IMR-90 (cell line): ENCODE results near the gene LRG1. TPM values are rescaled to one million over a fixed set of nuclear protein-coding genes. Genes with fewer than 3 reads are reported as not detected.

Experiments
- ATAC-seq: fragments of 200-7000 bp; cut with Tn5 transposase; 2 replicates; pipeline ENCODE4 v1.9.1; 2020; ENCODE audit warnings: low read depth, mild to moderate bottlenecking, moderate library complexity
- BruUV-seq: library from RNA; stranded (reverse); fragments of 400-500 nt; replicated peaks from 2 replicates; lab custom pipeline; 2021; lab: Mats Ljungman, UMichigan
- CTCF ChIA-PET: fragments of 300-600 bp; formaldehyde crosslinking; extraction: SDS; loops from one replicate; lab custom pipeline; 2021; ENCODE audit warnings: antibody characterized with exemption; lab: Yijun Ruan, JAX
- POLR2A ChIA-PET: fragments of 300-600 bp; sonication (Branson Sonifier 250); formaldehyde crosslinking; loops from one replicate; lab custom pipeline; 2022; ENCODE audit warnings: antibody characterized with exemption; ENCODE audit not compliant: unreplicated experiment; lab: Charles Lee
- DNase-seq: peaks from one replicate; pipeline ENCODE4 v3.0.0; 2013
- H2AFZ ChIP-seq: replicated peaks from 2 replicates; pipeline ENCODE3; 2013; ENCODE audit warnings: low read length, mild to moderate bottlenecking; ENCODE audit not compliant: poor library complexity
- H2AK5ac ChIP-seq: 2 replicates; pipeline ENCODE4 v1.6.1; 2013; ENCODE audit warnings: low read depth, low read length, inconsistent platforms
- H2AK9ac ChIP-seq: replicated peaks from 2 replicates; pipeline ENCODE3; 2013; ENCODE audit warnings: mild to moderate bottlenecking, low read depth, low read length, moderate library complexity; ENCODE audit not compliant: poor library complexity
- H2BK120ac ChIP-seq: 2 replicates; pipeline ENCODE4 v1.6.1; 2013; ENCODE audit warnings: low read depth, low read length, inconsistent platforms
- H2BK15ac ChIP-seq: 3 replicates; pipeline ENCODE4 v1.6.1; 2013; ENCODE audit warnings: low read depth, low read length, inconsistent platforms
- H2BK20ac ChIP-seq: 2 replicates; pipeline ENCODE4 v1.6.1; 2013; ENCODE audit warnings: low read depth, mild to moderate bottlenecking, inconsistent platforms, low read length, moderate library complexity
- H2BK5ac ChIP-seq: 2 replicates; pipeline ENCODE4 v1.6.1; 2013; ENCODE audit warnings: mild to moderate bottlenecking, low read depth, low read length, inconsistent platforms; ENCODE audit not compliant: poor library complexity, severe bottlenecking
- H3K14ac ChIP-seq: replicated peaks from 2 replicates; pipeline ENCODE4 v1.6.1; 2013; ENCODE audit warnings: low read depth, low read length, inconsistent platforms
- H3K18ac ChIP-seq: 2 replicates; pipeline ENCODE4 v1.6.1; 2013; ENCODE audit warnings: low read depth, low read length, control low read depth
- H3K23ac ChIP-seq: 2 replicates; pipeline ENCODE4 v1.6.1; 2013; ENCODE audit warnings: low read depth, low read length, inconsistent platforms
- H3K27ac ChIP-seq: 2 replicates; pipeline ENCODE4 v1.5.1; 2013; ENCODE audit warnings: mild to moderate bottlenecking, control low read depth, low read length; ENCODE audit not compliant: insufficient read depth
- H3K27me3 ChIP-seq: 2 replicates; pipeline ENCODE4 v1.6.1; 2013; ENCODE audit warnings: low read length; ENCODE audit not compliant: control insufficient read depth, insufficient read depth
- H3K36me3 ChIP-seq: 2 replicates; pipeline ENCODE4 v1.6.1; 2013; ENCODE audit warnings: low read length, mixed read lengths; ENCODE audit not compliant: control insufficient read depth, insufficient read depth
- H3K4ac ChIP-seq: 2 replicates; pipeline ENCODE4 v1.6.1; 2013; ENCODE audit warnings: low read depth, low read length, inconsistent platforms
- H3K4me1 ChIP-seq: 2 replicates; pipeline ENCODE4 v1.6.1; 2013; ENCODE audit warnings: low read length, mixed read lengths; ENCODE audit not compliant: control insufficient read depth, insufficient read depth
- H3K4me2 ChIP-seq: 2 replicates; pipeline ENCODE4 v1.6.1; 2013; ENCODE audit warnings: low read depth, mild to moderate bottlenecking, control low read depth, low read length, moderate library complexity
- H3K4me3 ChIP-seq: 2 replicates; pipeline ENCODE4 v1.5.1; 2013; ENCODE audit warnings: low read depth, mild to moderate bottlenecking, control low read depth, low read length, moderate library complexity; ENCODE audit not compliant: insufficient read depth
- H3K56ac ChIP-seq: 2 replicates; pipeline ENCODE4 v1.6.1; 2013; ENCODE audit warnings: low read length, inconsistent platforms; ENCODE audit not compliant: insufficient read depth; ENCODE audit errors: extremely low read depth
- H3K79me1 ChIP-seq, 2 experiments: 2 replicates each; pipeline ENCODE4 v1.6.1; 2013; ENCODE audit warnings: low read length in 2 of 2, inconsistent platforms in 1 of 2, low read depth in 1 of 2
- H3K9ac ChIP-seq: 2 replicates; pipeline ENCODE4 v1.6.1; 2013; ENCODE audit warnings: low read depth, low read length, control low read depth
- H3K9me1 ChIP-seq: 2 replicates; pipeline ENCODE4 v1.6.1; 2013; ENCODE audit warnings: low read length, inconsistent platforms; ENCODE audit not compliant: insufficient read depth
- H3K9me3 ChIP-seq: 2 replicates; pipeline ENCODE4 v1.6.1; 2013; ENCODE audit warnings: low read length; ENCODE audit not compliant: control insufficient read depth, insufficient read depth
- H4K20me1 ChIP-seq: 2 replicates; pipeline ENCODE4 v1.6.1; 2013; ENCODE audit warnings: low read length, inconsistent platforms; ENCODE audit not compliant: insufficient read depth
- H4K5ac ChIP-seq: 2 replicates; pipeline ENCODE4 v1.6.1; 2013; ENCODE audit warnings: mild to moderate bottlenecking, low read depth, low read length, control low read depth
- H4K8ac ChIP-seq, 2 experiments: 2 replicates each; pipeline ENCODE4 v1.6.1; 2013; ENCODE audit warnings: low read depth in 2 of 2, low read length in 2 of 2, control low read depth in 1 of 2, inconsistent platforms in 1 of 2
- H4K91ac ChIP-seq: 2 replicates; pipeline ENCODE4 v1.6.1; 2013; ENCODE audit warnings: low read depth, low read length, inconsistent platforms; ENCODE audit not compliant: insufficient read depth
- FOS ChIP-seq: fragments of 150-350 bp; IDR thresholded peaks from 2 replicates; pipeline ENCODE4 v1.6.1; 2016; ENCODE audit warnings: low read depth, low read length
- MAZ ChIP-seq: IDR thresholded peaks from 2 replicates; pipeline ENCODE4 v1.6.1; 2012; ENCODE audit warnings: low read depth, mild to moderate bottlenecking, low read length, improper control_type of control experiment, moderate library complexity, borderline replicate concordance
- RFX5 ChIP-seq: IDR thresholded peaks from 2 replicates; pipeline ENCODE4 v1.8.0; 2012; ENCODE audit warnings: low read depth, mild to moderate bottlenecking, low read length, moderate library complexity
- SMC3 ChIP-seq: fragments of 150-350 bp; IDR thresholded peaks from 2 replicates; pipeline ENCODE4 v1.6.1; 2016; ENCODE audit warnings: low read depth, mild to moderate bottlenecking, antibody characterized with exemption, low read length, moderate library complexity
- WGBS, 2 experiments: methylation state at CpG; one replicate each; pipeline versions ENCODE4 v1.1.5 to v1.1.7; 2013; ENCODE audit warnings: missing lambda C conversion rate in 2 of 2; ENCODE audit not compliant: insufficient read length in 1 of 2; ENCODE audit errors: extremely low coverage in 2 of 2; 5-methylcytosine and 5-hydroxymethylcytosine counted together
- dilution Hi-C: fragments of 300-500 bp; cut with HindIII; formaldehyde crosslinking; loops from one replicate; pipeline ENCODE4 v1.14.3; 2018; ENCODE audit warnings: low sequenced_read_pairs; ENCODE audit not compliant: unreplicated experiment
- in situ Hi-C: fragments of 300-500 bp; cut with MboI; formaldehyde crosslinking; loops from 3 replicates; pipeline ENCODE4 v1.14.3; 2019; ENCODE audit warnings: low sequenced_read_pairs, inconsistent platforms, mixed read lengths
- intact Hi-C: fragments of 100-400 bp; cut with micrococcal nuclease; formaldehyde crosslinking; loops from 2 replicates; pipeline ENCODE4 v1.10.0; 2022
- polyA plus RNA-seq, 3 experiments: library from polyadenylated mRNA; depleted of rRNA; stranded (reverse); fragments of >200 nt; gene quantifications; 2 replicates each; pipeline ENCODE4 v1.2.3, GENCODE V29; 2012; ENCODE audit warnings: low replicate concordance in 1 of 3
- total RNA-seq: library from RNA; depleted of rRNA; stranded (reverse); fragments of >200 nt; gene quantifications from 2 replicates; pipeline ENCODE4 v1.2.3, GENCODE V29; 2012
- TF ChIP-seq, protein P1 (sequence below): fragments of 150-350 bp; IDR thresholded peaks from 2 replicates; pipeline ENCODE4 v1.6.1; 2017; ENCODE audit warnings: mild to moderate bottlenecking, antibody characterized with exemption, low read length, low read depth
- TF ChIP-seq, protein P2 (sequence below): fragments of 150-350 bp; IDR thresholded peaks from 2 replicates; pipeline ENCODE4 v1.6.1; 2016; ENCODE audit warnings: low read depth, mild to moderate bottlenecking, low read length, moderate library complexity, borderline replicate concordance
- TF ChIP-seq, protein P3 (sequence below): conservative IDR thresholded peaks from 2 replicates; pipeline ENCODE4 v1.5.1; 2012; ENCODE audit warnings: mild to moderate bottlenecking, low read depth, low read length, improper control_type of control experiment

Gene LRG1
- total and polyA plus RNA-seq, 2 of the 4 experiments (the other 2 are of a cell fraction) = not detected

DNA sequence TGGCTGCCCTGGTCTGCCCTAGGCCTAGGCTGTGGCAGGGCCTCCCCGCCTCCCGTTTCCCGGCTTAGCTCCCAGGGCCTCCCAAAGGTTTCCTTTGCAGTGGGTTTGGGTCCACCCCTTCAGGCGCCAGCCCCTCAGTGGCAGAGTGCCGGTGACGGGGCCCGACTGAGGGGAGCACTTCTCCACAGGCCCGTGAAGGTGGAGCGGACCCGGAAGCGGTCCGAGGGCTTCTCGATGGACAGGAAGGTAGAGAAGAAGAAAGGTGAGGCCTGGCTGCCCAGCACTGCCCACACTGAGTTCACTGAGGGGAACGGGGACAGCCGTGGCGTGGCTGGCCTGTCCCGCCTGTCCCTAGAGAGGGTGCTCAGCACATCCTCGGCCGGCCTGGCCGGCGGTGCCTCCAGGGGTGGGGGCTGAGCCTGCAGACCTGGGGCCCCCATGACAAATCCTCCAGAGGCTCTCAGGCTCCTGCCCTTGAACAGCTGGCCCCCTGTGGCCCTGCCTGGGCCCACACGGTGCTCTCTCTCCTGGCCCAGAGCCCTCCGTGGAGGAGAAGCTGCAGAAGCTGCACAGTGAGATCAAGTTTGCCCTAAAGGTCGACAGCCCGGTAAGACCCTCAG, 42.0 kb downstream of the LRG1 start:
- dilution Hi-C loops = no loop called here
- intact Hi-C loops = no loop called here
- Histone ChIP-seq H3K27me3 (no peaks in the 10 kb centered on the region), H3K18ac (no peak overlapping the region), H3K79me1 (peaks cover 0 to 3% of the 10 kb centered on the region in 2 experiments; a peak in 2 of 4 replicates), H3K4me2 (no peak overlapping the region), H3K4ac (no peak overlapping the region), H4K91ac (no peak overlapping the region), H2BK20ac (no peak overlapping the region), H2AK9ac (no peak overlapping the region), H2BK120ac (no peak overlapping the region), H3K27ac (no peak overlapping the region), H3K9me1 (peaks cover 2% of the 10 kb centered on the region; the same call in 1 of the 2 replicates), H3K36me3 (peaks cover 78% of the 10 kb centered on the region), H4K8ac (no peak overlapping the region), H3K56ac (no peak overlapping the region), H4K20me1 (peaks cover 4% of the 10 kb centered on the region; the same call in 1 of the 2 replicates), H3K9me3 (no peaks in the 10 kb centered on the region), H2AK5ac (no peak overlapping the region), H2BK5ac (no peak overlapping the region), H4K5ac (no peak overlapping the region), H3K4me1 (no peaks in the 10 kb centered on the region), H3K23ac (no peak overlapping the region), H2AFZ (no peak overlapping the region), H3K14ac (no peak overlapping the region), H3K4me3 (no peak overlapping the region), H2BK15ac (no peak overlapping the region), H3K9ac (no peak overlapping the region)
- in situ Hi-C loops = no loop called here
- TF ChIP-seq, protein P1, sequence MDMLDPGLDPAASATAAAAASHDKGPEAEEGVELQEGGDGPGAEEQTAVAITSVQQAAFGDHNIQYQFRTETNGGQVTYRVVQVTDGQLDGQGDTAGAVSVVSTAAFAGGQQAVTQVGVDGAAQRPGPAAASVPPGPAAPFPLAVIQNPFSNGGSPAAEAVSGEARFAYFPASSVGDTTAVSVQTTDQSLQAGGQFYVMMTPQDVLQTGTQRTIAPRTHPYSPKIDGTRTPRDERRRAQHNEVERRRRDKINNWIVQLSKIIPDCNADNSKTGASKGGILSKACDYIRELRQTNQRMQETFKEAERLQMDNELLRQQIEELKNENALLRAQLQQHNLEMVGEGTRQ = no peak
- TF ChIP-seq, protein P2, sequence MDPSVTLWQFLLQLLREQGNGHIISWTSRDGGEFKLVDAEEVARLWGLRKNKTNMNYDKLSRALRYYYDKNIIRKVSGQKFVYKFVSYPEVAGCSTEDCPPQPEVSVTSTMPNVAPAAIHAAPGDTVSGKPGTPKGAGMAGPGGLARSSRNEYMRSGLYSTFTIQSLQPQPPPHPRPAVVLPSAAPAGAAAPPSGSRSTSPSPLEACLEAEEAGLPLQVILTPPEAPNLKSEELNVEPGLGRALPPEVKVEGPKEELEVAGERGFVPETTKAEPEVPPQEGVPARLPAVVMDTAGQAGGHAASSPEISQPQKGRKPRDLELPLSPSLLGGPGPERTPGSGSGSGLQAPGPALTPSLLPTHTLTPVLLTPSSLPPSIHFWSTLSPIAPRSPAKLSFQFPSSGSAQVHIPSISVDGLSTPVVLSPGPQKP = no peak
- no peak for TF ChIP-seq SMC3
- TF ChIP-seq, protein P3, sequence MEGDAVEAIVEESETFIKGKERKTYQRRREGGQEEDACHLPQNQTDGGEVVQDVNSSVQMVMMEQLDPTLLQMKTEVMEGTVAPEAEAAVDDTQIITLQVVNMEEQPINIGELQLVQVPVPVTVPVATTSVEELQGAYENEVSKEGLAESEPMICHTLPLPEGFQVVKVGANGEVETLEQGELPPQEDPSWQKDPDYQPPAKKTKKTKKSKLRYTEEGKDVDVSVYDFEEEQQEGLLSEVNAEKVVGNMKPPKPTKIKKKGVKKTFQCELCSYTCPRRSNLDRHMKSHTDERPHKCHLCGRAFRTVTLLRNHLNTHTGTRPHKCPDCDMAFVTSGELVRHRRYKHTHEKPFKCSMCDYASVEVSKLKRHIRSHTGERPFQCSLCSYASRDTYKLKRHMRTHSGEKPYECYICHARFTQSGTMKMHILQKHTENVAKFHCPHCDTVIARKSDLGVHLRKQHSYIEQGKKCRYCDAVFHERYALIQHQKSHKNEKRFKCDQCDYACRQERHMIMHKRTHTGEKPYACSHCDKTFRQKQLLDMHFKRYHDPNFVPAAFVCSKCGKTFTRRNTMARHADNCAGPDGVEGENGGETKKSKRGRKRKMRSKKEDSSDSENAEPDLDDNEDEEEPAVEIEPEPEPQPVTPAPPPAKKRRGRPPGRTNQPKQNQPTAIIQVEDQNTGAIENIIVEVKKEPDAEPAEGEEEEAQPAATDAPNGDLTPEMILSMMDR = no peak
- no peak for TF ChIP-seq FOS
- no peak for TF ChIP-seq MAZ
- TF ChIP-seq RFX5 = no peak
- BruUV-seq = no TSS peak
- ChIA-PET POLR2A (no interaction called here), CTCF (interaction anchor here (0.6 kb wide), 1 partner anchor 19 kb away, joined by 3 read pairs; no protein-coding TSS in a partner anchor)
- ATAC-seq = no peak
- DNase-seq = no peak
- WGBS, 2 experiments = 91% methylated on average over 9 of the region's 25 CpGs; no CpG with 5 or more reads in 1 of the 2 experiments
